GM18517 (cell line): ENCODE measurements around the gene TXLNA.

ENCODE experiments used
- ATAC-seq: cut with Tn5 transposase; IDR thresholded peaks from one replicate; pipeline ENCODE4 v1.9.1; 2021; ENCODE audit warnings: mild to moderate bottlenecking, moderate library complexity; ENCODE audit not compliant: unreplicated experiment

Gene TXLNA

GRCh38 chr1:32182060-32182459 lies 2.6 kb downstream of the TXLNA start:
- no peak for ATAC-seq

- no peak for ATAC-seq
These were observed 5.2 kb downstream of the TXLNA start for GRCh38 chr1:32184650-32185049.

- ATAC-seq = no peak
These were observed 6.6 kb downstream of the TXLNA start for GRCh38 chr1:32186077-32186476.

- ATAC-seq = no peak
These were observed 7.0 kb downstream of the TXLNA start for GRCh38 chr1:32186491-32186890.

- no peak for ATAC-seq
These were observed 8.4 kb downstream of the TXLNA start for GRCh38 chr1:32187850-32188249.

DNA sequence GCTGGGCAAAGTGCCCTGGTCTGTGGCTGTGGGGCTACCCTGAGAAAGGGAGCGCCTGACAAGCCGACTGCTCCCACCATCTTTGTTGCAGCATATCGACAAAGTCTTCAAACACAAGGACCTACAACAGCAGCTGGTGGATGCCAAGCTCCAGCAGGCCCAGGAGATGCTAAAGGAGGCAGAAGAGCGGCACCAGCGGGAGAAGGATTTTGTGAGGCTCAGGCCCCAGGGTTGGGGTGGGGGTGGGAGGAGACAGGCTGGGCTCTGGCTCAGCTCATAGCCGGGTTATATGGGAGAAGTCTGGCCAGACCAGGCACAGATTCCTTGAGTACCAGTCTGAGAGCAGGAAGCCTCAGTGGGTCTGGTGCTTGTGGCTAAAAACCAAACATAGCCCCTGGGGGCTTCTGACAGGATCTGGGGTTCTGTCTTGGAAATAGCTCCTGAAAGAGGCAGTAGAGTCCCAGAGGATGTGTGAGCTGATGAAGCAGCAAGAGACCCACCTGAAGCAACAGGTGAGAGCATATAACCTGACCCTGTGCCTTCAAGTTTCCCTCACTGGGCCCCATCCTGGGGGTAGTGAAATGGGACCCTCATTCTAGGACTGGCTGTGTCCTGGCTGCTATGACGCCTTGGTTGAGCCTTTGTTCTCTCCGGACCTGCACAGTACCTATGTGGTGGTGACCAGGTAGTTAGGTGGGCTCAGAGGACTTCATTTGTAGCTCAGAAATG lies 12.9 kb downstream of the TXLNA start:
- no peak for ATAC-seq

- ATAC-seq = no peak
These were observed 15.5 kb downstream of the TXLNA start for GRCh38 chr1:32194984-32195383.

DNA sequence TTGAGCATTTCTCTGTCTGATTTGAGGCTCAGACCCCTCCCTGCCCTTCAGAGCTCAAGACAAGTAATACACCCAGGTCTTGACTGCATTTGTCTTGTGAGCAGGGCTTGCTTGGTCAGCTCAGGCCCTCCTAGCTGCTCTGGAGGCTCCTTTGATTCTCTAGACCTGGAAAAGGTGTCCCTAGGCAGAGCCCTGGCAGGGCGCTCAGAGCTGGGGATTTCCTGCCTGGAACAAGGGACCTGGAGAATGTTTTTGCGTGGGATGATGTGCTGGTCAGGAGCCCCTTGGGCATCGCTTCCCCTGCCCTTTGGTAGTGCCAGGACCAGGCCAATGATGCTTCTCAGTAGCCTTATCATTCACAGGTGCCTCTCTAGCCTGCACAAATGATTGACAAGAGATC lies 16.1 kb downstream of the TXLNA start:
- no peak for ATAC-seq

- no peak for ATAC-seq
These were observed 16.7 kb downstream of the TXLNA start for GRCh38 chr1:32195972-32196823.

GRCh38 chr1:32197074-32197473 lies 17.6 kb downstream of the TXLNA start:
- no peak for ATAC-seq

GRCh38 chr1:32197837-32198236 lies 18.4 kb downstream of the TXLNA start:
- ATAC-seq = no peak

DNA sequence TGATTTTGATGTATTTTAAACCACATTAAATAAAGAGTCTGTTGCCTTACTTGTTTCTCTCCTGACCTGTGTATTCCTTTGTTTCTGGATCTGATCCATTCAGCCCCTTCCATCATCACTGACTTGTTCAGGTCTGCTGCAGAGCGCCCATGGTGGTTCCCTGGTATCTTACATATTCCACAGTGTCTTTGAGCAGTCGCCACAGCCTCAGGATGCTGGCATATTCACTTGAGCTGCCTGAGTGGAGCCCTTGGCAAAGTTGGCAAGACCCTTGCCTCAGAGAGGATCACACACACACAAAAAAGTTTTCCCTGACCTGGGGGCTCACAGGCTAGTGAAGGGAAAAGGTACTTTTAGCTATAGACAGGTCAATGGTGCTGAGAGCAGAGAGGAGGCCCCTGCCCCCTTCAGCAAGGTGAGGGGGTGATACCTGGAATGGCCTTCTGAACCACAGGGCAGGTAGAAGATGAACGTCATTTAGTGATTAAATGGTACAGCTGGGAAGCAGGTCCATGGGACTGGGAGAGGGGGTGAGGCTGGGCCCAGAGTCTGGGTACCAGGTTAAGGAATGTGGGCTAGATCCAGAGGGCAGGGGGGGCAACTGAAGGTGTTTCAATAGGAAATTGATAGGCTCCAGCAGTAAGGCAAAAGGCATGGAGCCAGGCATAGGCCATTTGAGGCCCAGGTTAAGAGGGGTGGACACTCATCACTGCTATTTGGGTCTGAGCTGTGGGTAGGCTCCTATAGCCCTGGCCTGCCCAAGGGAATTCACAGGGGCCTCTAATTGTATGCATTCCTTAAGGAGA lies 19.0 kb downstream of the TXLNA start:
- ATAC-seq = no peak

GRCh38 chr1:32199043-32199716 lies 19.7 kb downstream of the TXLNA start:
- ATAC-seq = no peak

- ATAC-seq = no peak
These were observed 20.2 kb downstream of the TXLNA start for GRCh38 chr1:32199717-32200072.

- no peak for ATAC-seq
These were observed 20.9 kb downstream of the TXLNA start, which contains the start of gene CCDC28B for GRCh38 chr1:32200226-32201010. Gene CCDC28B (plus strand): TSS chr1:32200595. CDS start chr1:32201936, 1,341 bp downstream.

GRCh38 chr1:32201011-32201855 lies 21.8 kb downstream of the TXLNA start:
- no peak for ATAC-seq

DNA sequence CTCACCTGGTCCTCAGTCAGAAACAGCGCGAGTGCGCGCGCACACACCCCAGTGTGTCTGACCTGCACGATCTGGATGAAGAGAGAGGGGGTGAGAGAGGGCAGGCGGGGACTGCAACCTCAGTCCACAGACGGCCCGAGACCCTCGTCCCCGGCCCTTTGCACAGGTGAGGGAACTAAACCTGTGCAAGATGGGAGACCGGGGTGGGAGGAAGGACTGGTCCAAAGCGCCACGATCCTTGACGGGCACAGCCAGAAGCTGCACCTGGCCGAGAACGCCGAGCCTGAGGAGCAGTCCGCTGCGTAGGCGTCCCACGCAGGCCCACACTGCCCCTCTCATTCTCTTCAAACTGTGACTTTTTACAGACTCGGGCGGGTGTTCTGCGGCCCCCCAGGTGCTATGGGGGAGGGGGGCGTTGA lies 25.5 kb downstream of the TXLNA start:
- no peak for ATAC-seq

- no peak for ATAC-seq
These were observed 26.2 kb downstream of the TXLNA start, which contains the start of gene IQCC for GRCh38 chr1:32205401-32206370. Gene IQCC (plus strand): TSS chr1:32205671. CDS start chr1:32205682, 11 bp downstream.
